ENCODE data around the gene ACOT12. TPM values are rescaled to one million over a fixed set of nuclear protein-coding genes. Genes with fewer than 3 reads are reported as not detected.

ACOT12 gene
- total and polyA plus RNA-seq, 2 of the 13 experiments (the other 11 are each of a cell fraction or from before 2014, with no cell fraction given): not detected

DNA sequence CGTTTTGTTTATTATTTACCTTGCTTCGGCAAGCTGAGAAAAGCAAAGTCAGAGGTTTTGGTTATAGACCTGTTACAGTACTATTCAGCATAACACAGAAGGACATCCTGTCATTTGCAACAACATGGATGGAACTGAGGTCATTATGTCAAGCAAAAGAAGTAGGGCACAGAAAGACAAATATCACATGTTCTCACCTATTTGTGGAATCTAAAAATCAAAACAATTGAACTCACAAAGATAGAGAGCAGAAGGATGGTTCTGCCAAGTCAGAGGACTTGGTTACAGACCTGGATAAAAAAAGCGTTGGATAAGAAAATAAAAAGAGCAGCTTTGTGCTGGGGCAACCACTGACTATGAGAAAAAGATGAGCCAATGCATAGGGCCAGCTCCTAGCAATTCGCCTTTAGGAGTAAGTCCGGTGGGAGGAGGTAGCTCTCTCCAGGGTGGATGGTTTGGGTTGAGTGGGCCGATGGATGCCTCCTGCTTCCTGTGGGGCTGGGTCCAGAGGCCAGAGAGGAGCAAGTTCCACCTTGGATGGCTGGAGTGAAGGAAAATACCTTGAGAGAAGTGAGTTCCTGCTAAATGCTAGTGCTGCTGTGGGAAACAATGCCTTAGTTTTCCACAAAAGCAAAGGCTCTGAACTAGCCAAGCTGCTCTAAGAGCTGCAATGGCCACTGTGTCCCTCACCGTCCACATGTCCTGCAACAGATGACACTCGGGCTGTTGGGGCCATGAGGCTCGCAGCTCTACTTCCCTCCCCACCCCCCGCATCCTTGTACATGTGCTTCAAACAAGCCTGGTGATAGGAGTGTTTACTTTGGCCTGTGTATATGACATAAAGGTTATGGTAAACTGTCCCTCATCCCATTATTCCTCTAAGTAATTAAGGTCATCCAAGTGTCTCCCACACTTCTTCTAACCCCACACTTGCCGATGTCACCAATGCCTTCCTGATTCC lies 38.4 kb downstream of the ACOT12 start (continued):
- TF ChIP-seq, protein P1, sequence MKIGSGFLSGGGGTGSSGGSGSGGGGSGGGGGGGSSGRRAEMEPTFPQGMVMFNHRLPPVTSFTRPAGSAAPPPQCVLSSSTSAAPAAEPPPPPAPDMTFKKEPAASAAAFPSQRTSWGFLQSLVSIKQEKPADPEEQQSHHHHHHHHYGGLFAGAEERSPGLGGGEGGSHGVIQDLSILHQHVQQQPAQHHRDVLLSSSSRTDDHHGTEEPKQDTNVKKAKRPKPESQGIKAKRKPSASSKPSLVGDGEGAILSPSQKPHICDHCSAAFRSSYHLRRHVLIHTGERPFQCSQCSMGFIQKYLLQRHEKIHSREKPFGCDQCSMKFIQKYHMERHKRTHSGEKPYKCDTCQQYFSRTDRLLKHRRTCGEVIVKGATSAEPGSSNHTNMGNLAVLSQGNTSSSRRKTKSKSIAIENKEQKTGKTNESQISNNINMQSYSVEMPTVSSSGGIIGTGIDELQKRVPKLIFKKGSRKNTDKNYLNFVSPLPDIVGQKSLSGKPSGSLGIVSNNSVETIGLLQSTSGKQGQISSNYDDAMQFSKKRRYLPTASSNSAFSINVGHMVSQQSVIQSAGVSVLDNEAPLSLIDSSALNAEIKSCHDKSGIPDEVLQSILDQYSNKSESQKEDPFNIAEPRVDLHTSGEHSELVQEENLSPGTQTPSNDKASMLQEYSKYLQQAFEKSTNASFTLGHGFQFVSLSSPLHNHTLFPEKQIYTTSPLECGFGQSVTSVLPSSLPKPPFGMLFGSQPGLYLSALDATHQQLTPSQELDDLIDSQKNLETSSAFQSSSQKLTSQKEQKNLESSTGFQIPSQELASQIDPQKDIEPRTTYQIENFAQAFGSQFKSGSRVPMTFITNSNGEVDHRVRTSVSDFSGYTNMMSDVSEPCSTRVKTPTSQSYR (CRISPR knock-in tag; IDR thresholded peaks at IDR 0.05; ENCODE audit: borderline replicate concordance): peak; percentile 67; the same call in 1 of the 2 replicates
- TF ChIP-seq PBX3 (CRISPR knock-in tag; IDR thresholded peaks at IDR 0.05; ENCODE audit: borderline replicate concordance) (no peak), ZFYVE20 (CRISPR knock-in tag; IDR thresholded peaks at IDR 0.05; ENCODE audit: borderline replicate concordance, low read depth) (no peak), ZNF335 (CRISPR knock-in tag; IDR thresholded peaks at IDR 0.05) (no peak), MXI1 (IDR thresholded peaks at IDR 0.05; ENCODE audit: borderline replicate concordance, low read depth, low read length) (no peak), ZBTB10 (CRISPR knock-in tag; IDR thresholded peaks at IDR 0.05; ENCODE audit: borderline replicate concordance) (no peak), SMARCC2 (IDR thresholded peaks at IDR 0.05) (no peak), ZNF792 (CRISPR knock-in tag; IDR thresholded peaks at IDR 0.05) (no peak), FOXA3 (CRISPR knock-in tag; IDR thresholded peaks at IDR 0.05) (peak; percentile 52; the same call in 1 of the 2 replicates), ZNF136 (CRISPR knock-in tag; IDR thresholded peaks at IDR 0.05; ENCODE audit: low read depth) (no peak), GABPA (IDR thresholded peaks at IDR 0.05; ENCODE audit: low read depth, low read length) (no peak), GABPA (CRISPR knock-in tag; IDR thresholded peaks at IDR 0.05; ENCODE audit: low read depth) (no peak), HMG20B (CRISPR knock-in tag; conservative IDR thresholded peaks at IDR 0.05) (no peak), RFX1 (IDR thresholded peaks at IDR 0.05) (no peak), TGIF2 (CRISPR knock-in tag; IDR thresholded peaks at IDR 0.05) (no peak), CCDC6 (CRISPR knock-in tag; IDR thresholded peaks at IDR 0.05) (no peak)
- TF ChIP-seq, protein P2, sequence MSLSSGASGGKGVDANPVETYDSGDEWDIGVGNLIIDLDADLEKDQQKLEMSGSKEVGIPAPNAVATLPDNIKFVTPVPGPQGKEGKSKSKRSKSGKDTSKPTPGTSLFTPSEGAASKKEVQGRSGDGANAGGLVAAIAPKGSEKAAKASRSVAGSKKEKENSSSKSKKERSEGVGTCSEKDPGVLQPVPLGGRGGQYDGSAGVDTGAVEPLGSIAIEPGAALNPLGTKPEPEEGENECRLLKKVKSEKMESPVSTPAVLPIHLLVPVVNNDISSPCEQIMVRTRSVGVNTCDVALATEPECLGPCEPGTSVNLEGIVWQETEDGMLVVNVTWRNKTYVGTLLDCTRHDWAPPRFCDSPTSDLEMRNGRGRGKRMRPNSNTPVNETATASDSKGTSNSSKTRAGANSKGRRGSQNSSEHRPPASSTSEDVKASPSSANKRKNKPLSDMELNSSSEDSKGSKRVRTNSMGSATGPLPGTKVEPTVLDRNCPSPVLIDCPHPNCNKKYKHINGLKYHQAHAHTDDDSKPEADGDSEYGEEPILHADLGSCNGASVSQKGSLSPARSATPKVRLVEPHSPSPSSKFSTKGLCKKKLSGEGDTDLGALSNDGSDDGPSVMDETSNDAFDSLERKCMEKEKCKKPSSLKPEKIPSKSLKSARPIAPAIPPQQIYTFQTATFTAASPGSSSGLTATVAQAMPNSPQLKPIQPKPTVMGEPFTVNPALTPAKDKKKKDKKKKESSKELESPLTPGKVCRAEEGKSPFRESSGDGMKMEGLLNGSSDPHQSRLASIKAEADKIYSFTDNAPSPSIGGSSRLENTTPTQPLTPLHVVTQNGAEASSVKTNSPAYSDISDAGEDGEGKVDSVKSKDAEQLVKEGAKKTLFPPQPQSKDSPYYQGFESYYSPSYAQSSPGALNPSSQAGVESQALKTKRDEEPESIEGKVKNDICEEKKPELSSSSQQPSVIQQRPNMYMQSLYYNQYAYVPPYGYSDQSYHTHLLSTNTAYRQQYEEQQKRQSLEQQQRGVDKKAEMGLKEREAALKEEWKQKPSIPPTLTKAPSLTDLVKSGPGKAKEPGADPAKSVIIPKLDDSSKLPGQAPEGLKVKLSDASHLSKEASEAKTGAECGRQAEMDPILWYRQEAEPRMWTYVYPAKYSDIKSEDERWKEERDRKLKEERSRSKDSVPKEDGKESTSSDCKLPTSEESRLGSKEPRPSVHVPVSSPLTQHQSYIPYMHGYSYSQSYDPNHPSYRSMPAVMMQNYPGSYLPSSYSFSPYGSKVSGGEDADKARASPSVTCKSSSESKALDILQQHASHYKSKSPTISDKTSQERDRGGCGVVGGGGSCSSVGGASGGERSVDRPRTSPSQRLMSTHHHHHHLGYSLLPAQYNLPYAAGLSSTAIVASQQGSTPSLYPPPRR (CRISPR knock-in tag; IDR thresholded peaks at IDR 0.05; ENCODE audit: borderline replicate concordance): peak; percentile 75
